D721Med (cell line): Measurements from ENCODE around the gene SLC17A9.
"Not testable (repeated sequence)": the region's sequence is repeated elsewhere in the genome, so short reads cannot be mapped to it uniquely, and the experiment has no call there.

ENCODE experiments used
- DNase-seq: peaks from one replicate; pipeline ENCODE4 v3.0.0; 2011; ENCODE audit warnings: low spot score; ENCODE audit not compliant: insufficient read length
- FAIRE-seq: peaks from 2 replicates; lab custom pipeline; 2011; peaks lifted over from hg19 to GRCh38; lab: Jason Lieb, UNC
- TF ChIP-seq, protein P1 (sequence below): IDR thresholded peaks from 2 replicates; pipeline ENCODE4 v1.5.1; 2012; ENCODE audit warnings: mild to moderate bottlenecking, control low read depth; ENCODE audit not compliant: insufficient read depth; ENCODE audit errors: missing control alignments

Gene SLC17A9

DNA sequence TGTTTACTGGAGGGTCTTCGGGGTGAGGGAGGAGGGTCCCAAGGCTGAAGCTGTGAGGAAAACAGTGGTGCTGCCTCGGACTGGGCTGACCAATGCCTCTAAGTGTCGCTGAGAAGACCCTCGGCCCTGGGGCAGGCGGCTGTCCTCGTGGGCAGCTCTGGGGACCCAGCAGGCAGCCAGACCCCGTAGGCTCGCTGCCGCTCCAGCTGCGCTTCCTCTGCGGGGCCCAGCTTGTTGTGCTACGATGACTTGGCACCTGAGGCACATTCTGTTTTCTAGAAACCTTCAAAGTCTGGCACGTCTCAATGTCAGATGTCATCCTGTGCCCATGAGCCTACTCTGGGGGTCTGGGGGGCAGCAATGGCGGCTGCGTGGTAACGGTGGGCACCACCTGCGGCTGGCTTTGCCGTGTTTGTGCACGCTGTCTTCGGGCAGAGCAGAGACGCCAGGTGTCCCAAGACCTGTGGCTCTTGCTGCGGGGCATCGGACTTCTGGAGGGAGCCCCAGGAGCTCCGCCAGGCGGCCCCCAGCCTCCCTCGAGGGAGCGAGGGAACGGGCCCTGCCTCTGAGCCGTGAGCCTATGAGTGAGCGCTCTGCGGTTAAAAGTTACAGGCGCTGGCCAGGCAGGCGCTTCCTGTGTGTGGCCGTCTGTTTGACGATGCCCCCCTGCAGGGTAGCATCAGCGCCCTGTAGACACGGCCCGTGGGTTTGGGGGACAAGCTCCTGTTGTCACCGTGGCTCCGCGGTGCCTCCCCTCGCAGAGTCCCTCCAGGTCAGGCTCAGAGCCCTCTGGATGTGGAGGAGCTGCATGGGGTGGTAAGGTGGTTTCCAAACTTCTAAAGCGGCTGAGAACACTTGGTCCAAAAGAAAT, 6.8 kb downstream of the SLC17A9 start:
- TF ChIP-seq, protein P1, sequence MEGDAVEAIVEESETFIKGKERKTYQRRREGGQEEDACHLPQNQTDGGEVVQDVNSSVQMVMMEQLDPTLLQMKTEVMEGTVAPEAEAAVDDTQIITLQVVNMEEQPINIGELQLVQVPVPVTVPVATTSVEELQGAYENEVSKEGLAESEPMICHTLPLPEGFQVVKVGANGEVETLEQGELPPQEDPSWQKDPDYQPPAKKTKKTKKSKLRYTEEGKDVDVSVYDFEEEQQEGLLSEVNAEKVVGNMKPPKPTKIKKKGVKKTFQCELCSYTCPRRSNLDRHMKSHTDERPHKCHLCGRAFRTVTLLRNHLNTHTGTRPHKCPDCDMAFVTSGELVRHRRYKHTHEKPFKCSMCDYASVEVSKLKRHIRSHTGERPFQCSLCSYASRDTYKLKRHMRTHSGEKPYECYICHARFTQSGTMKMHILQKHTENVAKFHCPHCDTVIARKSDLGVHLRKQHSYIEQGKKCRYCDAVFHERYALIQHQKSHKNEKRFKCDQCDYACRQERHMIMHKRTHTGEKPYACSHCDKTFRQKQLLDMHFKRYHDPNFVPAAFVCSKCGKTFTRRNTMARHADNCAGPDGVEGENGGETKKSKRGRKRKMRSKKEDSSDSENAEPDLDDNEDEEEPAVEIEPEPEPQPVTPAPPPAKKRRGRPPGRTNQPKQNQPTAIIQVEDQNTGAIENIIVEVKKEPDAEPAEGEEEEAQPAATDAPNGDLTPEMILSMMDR, result no peak
- no peak for FAIRE-seq
- DNase-seq, result no peak

DNA sequence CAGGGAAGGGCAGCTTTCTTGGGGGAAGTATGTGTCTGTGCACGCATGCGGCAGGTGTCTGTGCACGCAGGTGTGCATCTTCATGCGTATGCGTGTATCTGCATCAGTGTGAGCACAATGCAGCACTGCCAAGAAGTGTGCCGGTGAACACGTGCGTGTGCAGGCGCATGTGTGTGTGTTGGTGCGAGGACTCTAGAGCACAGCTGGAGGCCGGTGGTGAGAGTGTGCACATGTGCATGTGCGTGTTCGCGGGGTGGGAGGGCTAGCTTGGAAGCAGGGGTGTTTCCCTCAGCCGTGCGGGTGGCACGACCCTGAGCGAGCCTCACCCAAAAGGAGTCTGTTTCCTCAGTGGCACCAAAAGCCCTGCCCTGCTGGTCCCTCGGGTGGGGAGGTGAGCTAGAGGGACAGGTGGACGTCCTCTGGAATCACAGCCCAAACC, 7.5 kb downstream of the SLC17A9 start:
- TF ChIP-seq, protein P1, result no peak
- FAIRE-seq, result no peak
- DNase-seq, result no peak

DNA sequence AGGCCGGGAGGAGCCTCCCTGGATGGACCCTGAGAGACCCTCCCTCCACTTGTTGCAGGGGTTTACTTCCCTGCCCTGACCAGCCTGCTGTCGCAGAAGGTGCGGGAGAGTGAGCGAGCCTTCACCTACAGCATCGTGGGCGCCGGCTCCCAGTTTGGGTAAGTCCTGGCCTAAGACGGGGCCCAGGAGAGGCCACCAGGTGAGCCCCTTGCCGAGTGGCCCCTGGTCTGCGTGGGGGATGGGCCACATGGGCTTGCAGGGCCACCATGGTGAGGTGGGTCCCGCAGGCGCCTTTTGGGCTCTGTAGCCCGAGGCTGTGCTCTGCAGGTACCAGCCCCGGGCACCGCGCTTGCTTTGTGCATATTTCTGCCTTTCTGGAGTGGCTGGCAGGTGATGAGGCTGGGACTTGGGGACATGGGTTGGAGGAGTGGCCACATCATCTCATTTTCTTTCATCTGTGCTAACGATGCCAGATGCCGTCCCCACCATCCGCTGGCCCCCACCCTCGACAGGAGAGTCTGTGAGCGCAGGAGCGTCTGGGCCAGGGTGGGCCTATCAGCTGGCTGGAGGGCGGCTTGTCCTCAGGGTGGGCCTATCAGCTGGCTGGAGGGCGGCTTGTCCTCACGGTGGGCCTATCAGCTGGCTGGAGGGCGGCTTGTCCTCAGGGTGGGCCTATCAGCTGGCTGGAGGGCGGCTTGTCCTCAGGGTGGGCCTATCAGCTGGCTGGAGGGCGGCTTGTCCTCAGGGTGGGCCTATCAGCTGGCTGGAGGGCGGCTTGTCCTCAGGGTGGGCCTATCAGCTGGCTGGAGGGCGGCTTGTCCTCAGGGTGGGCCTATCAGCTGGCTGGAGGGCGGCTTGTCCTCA, 8.2 kb downstream of the SLC17A9 start:
- not testable (repeated sequence) for DNase-seq, FAIRE-seq

DNA sequence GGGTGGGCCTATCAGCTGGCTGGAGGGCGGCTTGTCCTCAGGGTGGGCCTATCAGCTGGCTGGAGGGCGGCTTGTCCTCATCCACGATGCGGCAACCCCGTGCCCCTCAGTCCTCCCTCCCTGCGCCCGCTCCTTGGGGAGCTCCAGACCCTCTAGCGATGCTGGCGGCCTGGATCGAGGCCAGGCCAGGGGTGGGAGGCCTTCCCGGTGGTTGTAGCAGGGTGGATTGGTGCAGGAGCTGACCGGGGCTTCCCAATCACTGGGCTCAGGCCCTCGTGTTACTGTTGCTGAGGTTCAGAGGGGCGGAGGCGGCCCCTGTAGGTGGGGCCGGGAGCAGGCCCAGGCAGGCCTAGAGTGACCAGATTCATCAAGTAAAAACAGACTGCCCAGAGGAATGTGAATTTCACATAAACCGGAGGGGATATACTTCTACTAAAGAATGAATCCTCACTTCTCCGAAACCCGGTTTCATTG, 8.8 kb downstream of the SLC17A9 start:
- TF ChIP-seq, protein P1, result no peak
- no peak for FAIRE-seq
- DNase-seq, result no peak

DNA sequence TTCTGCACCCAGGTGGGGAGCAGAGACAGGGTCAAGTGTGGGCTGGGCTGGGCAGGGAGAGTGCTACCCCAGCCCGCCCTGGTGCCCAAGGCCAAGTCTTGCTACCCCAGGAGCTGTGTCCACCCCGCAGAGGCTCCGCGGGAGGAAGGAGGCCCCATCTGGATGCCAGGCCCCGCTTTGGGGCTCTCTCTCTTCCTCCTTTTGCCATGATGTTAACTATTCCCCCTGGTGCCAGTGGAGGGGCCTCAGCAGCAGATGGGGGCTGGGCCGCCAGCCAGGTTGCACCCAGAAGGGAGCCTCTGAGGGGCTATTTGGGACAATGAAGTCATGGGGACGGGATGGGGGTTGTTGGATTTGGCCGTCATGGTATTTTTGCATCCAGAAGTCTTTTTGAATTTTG, 9.3 kb downstream of the SLC17A9 start:
- FAIRE-seq, result no peak

DNA sequence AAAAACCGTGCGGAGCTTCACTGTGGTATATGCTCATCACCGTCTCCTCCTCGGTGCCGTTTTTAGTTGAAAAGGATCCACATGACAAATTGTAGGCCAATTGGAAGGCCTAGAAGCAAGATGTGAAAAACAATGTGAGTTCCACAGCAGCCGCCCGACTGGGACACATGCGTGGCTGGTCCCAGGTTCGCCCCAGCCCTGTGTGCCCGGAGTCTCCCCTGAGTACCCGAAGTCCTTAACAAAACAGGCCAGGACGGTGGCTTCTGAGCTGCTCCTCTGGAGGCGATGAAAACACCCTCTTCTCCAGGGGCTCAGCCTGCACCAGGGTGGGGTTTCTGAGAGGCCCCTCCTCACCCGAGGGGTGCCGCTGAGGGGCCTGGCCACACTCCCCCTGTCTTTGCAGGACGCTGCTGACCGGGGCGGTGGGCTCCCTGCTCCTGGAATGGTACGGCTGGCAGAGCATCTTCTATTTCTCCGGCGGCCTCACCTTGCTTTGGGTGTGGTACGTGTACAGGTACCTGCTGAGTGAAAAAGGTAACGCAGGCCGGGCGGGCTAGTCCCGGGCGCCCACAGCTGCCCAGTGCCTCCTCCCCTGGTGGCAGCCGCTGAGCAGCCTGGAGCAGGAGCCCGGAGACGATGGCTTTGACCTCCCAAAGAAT, 9.8 kb downstream of the SLC17A9 start:
- TF ChIP-seq, protein P1, result no peak
- FAIRE-seq (no peak), DNase-seq (no peak)

More for the DNA sequence above, 9.3 kb downstream of the SLC17A9 start:
- no peak for DNase-seq
- TF ChIP-seq, protein P1, result no peak
